Transverse colon (tissue), 4 donors: ENCODE results near the gene STIP1. TPM values are rescaled to one million over a fixed set of nuclear protein-coding genes. Genes with fewer than 3 reads are reported as not detected.

Source experiments
- DNase-seq: peaks from one replicate; pipeline ENCODE4 v3.0.0-alpha.2; 2019
- H3K27ac ChIP-seq, 4 donors: fragments of 200-600 bp; sonication (generic); 2 replicates each; pipeline ENCODE4 v1.5.1; 2016 to 2018; ENCODE audit warnings: inconsistent platforms in 4 of 4
- H3K27me3 ChIP-seq: fragments of 200-600 bp; sonication (generic); 2 replicates; pipeline ENCODE4 v1.5.1; 2017; ENCODE audit warnings: inconsistent platforms
- H3K36me3 ChIP-seq, 4 donors: fragments of 200-600 bp; sonication (generic); 2 replicates each; pipeline ENCODE4 v1.5.1; 2017 to 2019; ENCODE audit warnings: inconsistent platforms in 4 of 4
- H3K4me1 ChIP-seq, 4 donors: fragments of 200-600 bp; sonication (generic); 2 replicates each; pipeline ENCODE4 v1.5.1; 2017 to 2020; ENCODE audit warnings: inconsistent platforms in 4 of 4
- H3K4me3 ChIP-seq, 4 donors: fragments of 200-600 bp; sonication (generic); 1 replicate in 1 of 4; 2 replicates in 3 of 4; pipeline versions ENCODE4 v1.5.1 to v1.6.1; 2017 to 2019; ENCODE audit warnings: inconsistent platforms in 4 of 4
- H3K9me3 ChIP-seq, 2 donors: fragments of 200-600 bp; sonication (generic); 2 replicates each; pipeline ENCODE4 v1.5.1; 2017 to 2019; ENCODE audit warnings: inconsistent platforms in 2 of 2
- EP300 ChIP-seq: sonication (generic); formaldehyde crosslinking; IDR thresholded peaks from one replicate; pipeline ENCODE4 v1.6.1; 2017; ENCODE audit warnings: antibody characterized with exemption, low read depth
- POLR2A ChIP-seq: fragments of 450-650 bp; IDR thresholded peaks from one replicate; pipeline ENCODE4 v1.6.1; 2016; ENCODE audit warnings: antibody characterized with exemption, mild to moderate bottlenecking, moderate library complexity
- POLR2AphosphoS5 ChIP-seq, 3 donors: sonication (generic); formaldehyde crosslinking; IDR thresholded peaks; one replicate each; pipeline ENCODE4 v1.6.1; 2016; ENCODE audit warnings: antibody characterized with exemption in 3 of 3
- WGBS, 2 donors: methylation state at CpG; one replicate each; pipeline ENCODE4 v1.1.5; 2018; ENCODE audit warnings: low coverage in 1 of 2; 5-methylcytosine and 5-hydroxymethylcytosine counted together
- in situ Hi-C, 4 donors: fragments of 200-750 bp; cut with MboI; loops; one replicate each; pipeline versions ENCODE4 v1.15.0 to v1.15.1; 2017; ENCODE audit warnings: low sequenced_read_pairs in 3 of 4, low pct_ligation_motif_present in 1 of 4, low pct_unique_long_range_greater_than_20kb in 1 of 4
- intact Hi-C: fragments of 100-400 bp; cut with DNase I; formaldehyde crosslinking; loops from one replicate; pipeline ENCODE4 v1.15.1; 2023; ENCODE audit warnings: low total_unique reads
- total RNA-seq, 4 donors: library from RNA; depleted of rRNA; stranded (reverse); fragments of >200 nt; gene quantifications; one replicate each; pipeline ENCODE4 v1.1.0, GENCODE V29; 2016
- TF ChIP-seq, protein P1 (sequence below), 5 experiments: fragments of 200-600 bp in 3 of 5; fragments of 450-650 bp in 2 of 5; sonication (generic) in 3 of 5; IDR thresholded peaks; 1 replicate in 2 of 5; 2 replicates in 3 of 5; pipeline ENCODE4 v1.5.1; 2016 to 2017; ENCODE audit warnings: antibody characterized with exemption in 5 of 5, inconsistent platforms in 3 of 5, mild to moderate bottlenecking in 2 of 5, moderate library complexity in 1 of 5

STIP1 gene
- total RNA-seq, 4 donors from 2014 or later, result 45.3 to 181 (median 65.9) TPM

DNA sequence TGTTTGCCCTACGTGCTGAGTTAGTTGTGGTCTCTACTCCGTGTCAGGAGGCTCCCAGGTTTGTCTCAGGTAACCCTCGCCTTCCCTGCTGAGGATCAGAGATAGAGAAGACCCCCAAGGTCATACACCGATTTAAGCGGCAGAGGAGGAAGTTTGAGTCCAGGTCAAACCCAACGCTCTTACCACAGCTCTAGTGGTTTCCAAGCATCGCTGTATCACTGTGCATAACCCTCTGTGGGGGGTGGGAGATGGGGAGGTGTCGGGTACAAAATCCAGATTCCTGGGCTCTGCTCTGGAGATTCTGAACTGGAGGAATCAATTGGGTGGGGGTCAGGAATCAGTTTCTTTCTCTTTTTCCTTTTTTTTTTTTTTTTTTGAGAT is 45.0 kb downstream of the STIP1 start:
- H3K4me1 ChIP-seq, result peaks cover 18 to 75% (median 53%) of the 10 kb centered on the region in 4 donors
- H3K27me3 ChIP-seq, result no peaks in the 10 kb centered on the region
- H3K36me3 ChIP-seq, result no peaks in the 10 kb centered on the region
- no peak for DNase-seq
- WGBS, 2 donors, result 4 to 17% methylated on average over 1 to 8 of the region's 8 CpGs
- H3K4me3 ChIP-seq, result peak overlapping the region; percentile 58 to 87 (median 72)
- H3K9me3 ChIP-seq, result no peaks in the 10 kb centered on the region
- in situ Hi-C loops (no loop called here), intact Hi-C loops (no loop called here)
- TF ChIP-seq POLR2A (no peak), EP300 (no peak), POLR2AphosphoS5 (IDR thresholded peaks at IDR 0.05) (no peak)
- TF ChIP-seq, protein P1, sequence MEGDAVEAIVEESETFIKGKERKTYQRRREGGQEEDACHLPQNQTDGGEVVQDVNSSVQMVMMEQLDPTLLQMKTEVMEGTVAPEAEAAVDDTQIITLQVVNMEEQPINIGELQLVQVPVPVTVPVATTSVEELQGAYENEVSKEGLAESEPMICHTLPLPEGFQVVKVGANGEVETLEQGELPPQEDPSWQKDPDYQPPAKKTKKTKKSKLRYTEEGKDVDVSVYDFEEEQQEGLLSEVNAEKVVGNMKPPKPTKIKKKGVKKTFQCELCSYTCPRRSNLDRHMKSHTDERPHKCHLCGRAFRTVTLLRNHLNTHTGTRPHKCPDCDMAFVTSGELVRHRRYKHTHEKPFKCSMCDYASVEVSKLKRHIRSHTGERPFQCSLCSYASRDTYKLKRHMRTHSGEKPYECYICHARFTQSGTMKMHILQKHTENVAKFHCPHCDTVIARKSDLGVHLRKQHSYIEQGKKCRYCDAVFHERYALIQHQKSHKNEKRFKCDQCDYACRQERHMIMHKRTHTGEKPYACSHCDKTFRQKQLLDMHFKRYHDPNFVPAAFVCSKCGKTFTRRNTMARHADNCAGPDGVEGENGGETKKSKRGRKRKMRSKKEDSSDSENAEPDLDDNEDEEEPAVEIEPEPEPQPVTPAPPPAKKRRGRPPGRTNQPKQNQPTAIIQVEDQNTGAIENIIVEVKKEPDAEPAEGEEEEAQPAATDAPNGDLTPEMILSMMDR (IDR thresholded peaks at IDR 0.05), result no peak
- H3K27ac ChIP-seq, result peak overlapping the region; percentile 93 to 95 (median 94)

DNA sequence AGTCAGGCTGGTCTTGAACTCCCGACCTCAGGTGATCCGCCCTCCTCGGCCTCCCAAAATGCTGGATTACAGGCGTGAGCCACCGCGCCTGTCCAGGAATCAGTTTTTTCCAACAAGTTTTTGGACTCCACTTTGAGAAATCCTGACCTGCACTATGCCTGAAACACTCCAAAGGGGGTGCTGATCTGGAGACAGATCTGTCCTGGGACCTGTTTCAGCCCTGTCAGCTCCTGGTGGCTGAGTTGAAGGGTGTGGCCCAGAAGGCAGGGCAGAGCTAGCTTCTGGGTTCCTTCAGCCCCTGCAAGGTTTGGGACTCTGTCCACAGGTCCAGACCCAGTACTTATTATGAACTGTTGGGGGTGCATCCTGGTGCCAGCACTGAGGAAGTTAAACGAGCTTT is 45.6 kb downstream of the STIP1 start:
- peak overlapping the region in 3 of 4 donors; percentile 93 to 95 (median 94) for H3K27ac ChIP-seq
- in situ Hi-C loops, result no loop called here
- 78% methylated on average over 7 of the region's 7 CpGs; no CpG with 5 or more reads in 1 of the 2 donors for WGBS, 2 donors
- H3K36me3 ChIP-seq, result no peaks in the 10 kb centered on the region
- peaks cover 18 to 78% (median 54%) of the 10 kb centered on the region in 4 donors for H3K4me1 ChIP-seq
- intact Hi-C loops, result no loop called here
- no peaks in the 10 kb centered on the region for H3K27me3 ChIP-seq
- DNase-seq, result no peak
- peak overlapping the region in 2 of 4 donors; percentile 71 to 87 for H3K4me3 ChIP-seq
- no peaks in the 10 kb centered on the region for H3K9me3 ChIP-seq
- TF ChIP-seq, protein P1 (IDR thresholded peaks at IDR 0.05), result no peak
- TF ChIP-seq EP300 (no peak), POLR2AphosphoS5 (IDR thresholded peaks at IDR 0.05) (no peak)

DNA sequence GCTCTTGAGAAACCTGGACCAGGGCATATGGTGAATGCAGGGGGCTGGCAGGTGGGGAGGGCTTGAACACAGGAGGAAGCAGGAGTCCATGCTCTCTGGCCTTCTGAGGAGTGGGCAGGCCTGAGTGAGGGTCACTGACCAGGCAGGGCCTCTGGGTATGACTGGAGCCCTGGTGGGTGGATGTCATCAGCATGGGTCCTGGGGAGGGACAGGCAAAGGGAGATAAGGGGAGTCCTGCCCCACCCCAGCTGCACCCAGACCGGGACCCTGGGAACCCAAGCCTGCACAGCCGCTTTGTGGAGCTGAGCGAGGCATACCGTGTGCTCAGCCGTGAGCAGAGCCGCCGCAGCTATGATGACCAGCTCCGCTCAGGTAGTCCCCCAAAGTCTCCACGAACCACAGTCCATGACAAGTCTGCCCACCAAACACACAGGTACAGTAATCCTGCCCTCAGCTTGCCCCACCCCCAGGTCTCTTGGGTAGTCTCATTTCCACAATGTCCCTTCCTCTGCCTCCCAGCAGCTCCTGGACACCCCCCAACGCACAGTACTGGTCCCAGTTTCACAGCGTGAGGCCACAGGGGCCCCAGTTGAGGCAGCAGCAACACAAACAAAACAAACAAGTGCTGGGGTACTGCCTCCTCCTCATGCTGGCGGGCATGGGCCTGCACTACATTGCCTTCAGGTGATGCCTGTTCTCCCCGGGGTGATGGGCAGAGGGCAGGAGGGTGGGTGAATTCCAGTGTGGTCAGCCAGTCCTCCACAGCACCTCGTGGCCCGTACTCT is 46.4 kb downstream of the STIP1 start:
- TF ChIP-seq POLR2A (no peak), POLR2AphosphoS5 (IDR thresholded peaks at IDR 0.05) (no peak), EP300 (no peak)
- TF ChIP-seq, protein P1 (IDR thresholded peaks at IDR 0.05), result no peak
- intact Hi-C loops, result no loop called here
- in situ Hi-C loops, result no loop called here
- Histone ChIP-seq H3K4me1 (peaks cover 15 to 79% (median 53%) of the 10 kb centered on the region in 4 donors), H3K4me3 (no peak overlapping the region), H3K27me3 (no peaks in the 10 kb centered on the region), H3K9me3 (no peaks in the 10 kb centered on the region), H3K36me3 (no peaks in the 10 kb centered on the region), H3K27ac (peak overlapping the region in 1 of 4 donors; percentile 93)
- WGBS, 2 donors, result 86% methylated on average over 15 of the region's 15 CpGs; no CpG with 5 or more reads in 1 of the 2 donors
- no peak for DNase-seq

DNA sequence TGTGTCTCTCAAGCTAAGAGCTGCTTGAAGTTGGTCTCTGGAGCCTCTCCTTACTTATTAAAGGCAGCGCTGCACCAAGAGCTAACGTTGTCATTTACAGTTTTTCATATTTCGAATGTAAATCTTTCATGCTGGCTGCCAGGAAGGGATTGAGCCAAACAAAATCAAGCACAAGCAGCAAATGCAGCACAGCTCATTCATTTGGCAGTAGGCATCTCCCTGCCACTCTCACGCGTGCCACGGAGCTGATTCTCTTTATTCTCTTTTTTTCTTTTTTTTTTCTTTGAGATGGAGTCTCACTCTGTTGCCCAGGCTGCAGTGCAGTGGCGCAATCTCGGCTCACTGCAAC is 47.0 kb downstream of the STIP1 start:
- no peaks in the 10 kb centered on the region for H3K9me3 ChIP-seq
- H3K4me1 ChIP-seq, result peaks cover 12 to 79% (median 55%) of the 10 kb centered on the region in 4 donors
- H3K27me3 ChIP-seq, result no peaks in the 10 kb centered on the region
- no peak overlapping the region for H3K4me3 ChIP-seq
- no peaks in the 10 kb centered on the region for H3K36me3 ChIP-seq
- no peak for DNase-seq
- TF ChIP-seq POLR2A (no peak), EP300 (no peak), POLR2AphosphoS5 (IDR thresholded peaks at IDR 0.05) (no peak)
- peak overlapping the region in 1 of 4 donors; percentile 93 for H3K27ac ChIP-seq
- WGBS, 2 donors, result 90 to 92% methylated on average over 6 to 8 of the region's 8 CpGs
- intact Hi-C loops (no loop called here), in situ Hi-C loops (no loop called here)
